Measurements from ENCODE around the gene CCR7. TPM values are rescaled to one million over a fixed set of nuclear protein-coding genes. Genes with fewer than 3 reads are reported as not detected.

CCR7 gene
- total RNA-seq, 2 donors from 2014 or later, result 311 to 371 TPM

DNA sequence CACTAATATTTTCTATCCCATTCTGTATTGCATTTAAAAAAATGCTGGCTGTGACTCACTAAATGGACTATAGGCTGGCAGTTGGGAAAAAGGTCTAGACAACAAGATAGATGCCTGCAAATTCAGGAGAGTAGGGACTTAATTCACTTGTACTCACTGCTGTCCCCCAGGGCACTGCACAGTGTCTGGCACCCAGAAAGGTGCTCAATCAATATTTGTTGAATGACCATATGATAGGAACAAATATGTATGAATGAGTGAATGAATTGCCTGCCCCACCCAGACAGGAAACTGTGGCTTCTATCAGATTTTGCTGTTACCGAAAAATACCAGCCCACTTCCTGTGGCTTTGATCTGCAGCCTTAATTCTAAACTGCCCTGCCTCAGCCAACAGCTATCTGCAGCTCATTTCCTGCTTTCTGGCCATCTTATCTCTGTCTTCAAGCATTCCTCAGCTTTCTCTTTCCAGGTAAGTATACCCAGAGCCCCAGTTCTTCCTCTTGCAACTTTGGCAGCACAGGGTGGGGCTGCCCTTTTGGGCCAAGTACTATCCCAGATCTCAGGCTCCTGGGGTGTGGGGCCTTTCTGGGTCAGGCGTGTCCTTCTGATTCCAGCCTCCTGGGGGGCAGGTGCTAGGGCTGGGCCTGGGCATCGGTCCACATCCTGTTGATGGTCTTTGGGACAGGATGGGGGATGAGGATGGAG, 48.5 kb downstream of the CCR7 start:
- peak overlapping the region; percentile 79 to 81 for H3K4me3 Mint-ChIP-seq
- H3K4me1 Mint-ChIP-seq (ENCODE audit: low read depth), result peaks cover 69% of the 10 kb centered on the region
- H3K27ac Mint-ChIP-seq, result peak overlapping the region; percentile 12
- peaks cover 4 to 8% of the 10 kb centered on the region in 2 donors for H3K36me3 Mint-ChIP-seq (ENCODE audit: insufficient read depth in 2 of 2)
- peaks cover 12% of the 10 kb centered on the region for H3K27me3 Mint-ChIP-seq (ENCODE audit: low read depth)
- H3K9me3 Mint-ChIP-seq, result peaks cover 0 to 2% of the 10 kb centered on the region in 2 donors
- DNase-seq (peak; percentile 68 to 74), ATAC-seq (replicated peaks in 1 of 2) (peak; percentile 86 to 87)

DNA sequence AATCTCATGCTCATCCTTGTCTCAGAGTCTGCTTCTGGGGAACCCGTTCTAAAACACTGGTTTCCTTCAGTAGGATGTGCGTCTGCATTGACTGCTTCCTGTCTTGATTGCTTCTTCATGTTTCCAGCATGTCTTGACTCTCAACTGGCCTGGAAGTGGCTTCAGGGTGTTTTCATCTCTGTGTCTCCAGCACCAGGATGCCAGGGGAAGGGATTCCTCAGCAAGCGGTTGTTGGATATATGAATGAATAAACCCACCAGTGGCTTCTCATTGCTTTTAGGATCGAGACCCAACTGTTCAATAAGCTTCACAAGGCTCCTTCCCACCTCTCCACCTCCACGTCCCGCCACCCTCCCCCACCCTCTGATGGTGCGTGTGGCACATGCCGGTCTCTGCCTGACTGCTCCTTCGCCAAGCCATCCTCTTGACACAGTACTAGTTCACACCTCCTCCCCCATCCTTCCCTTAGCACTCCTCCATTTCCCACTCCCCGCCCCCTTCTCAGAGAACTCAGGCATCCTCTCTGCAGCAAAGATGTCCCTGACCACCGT, 49.7 kb downstream of the CCR7 start:
- Mint-ChIP-seq H3K4me1 (ENCODE audit: low read depth) (peaks cover 59% of the 10 kb centered on the region), H3K9me3 (peaks cover 0 to 2% of the 10 kb centered on the region in 2 donors), H3K36me3 (ENCODE audit: insufficient read depth in 2 of 2) (peaks cover 4 to 8% of the 10 kb centered on the region in 2 donors), H3K27ac (no peak overlapping the region), H3K27me3 (ENCODE audit: low read depth) (peaks cover 12% of the 10 kb centered on the region), H3K4me3 (peak overlapping the region; percentile 79 to 81)
- DNase-seq (no peak), ATAC-seq (replicated peaks in 1 of 2) (peak in 1 of 2 donors; percentile 52)

DNA sequence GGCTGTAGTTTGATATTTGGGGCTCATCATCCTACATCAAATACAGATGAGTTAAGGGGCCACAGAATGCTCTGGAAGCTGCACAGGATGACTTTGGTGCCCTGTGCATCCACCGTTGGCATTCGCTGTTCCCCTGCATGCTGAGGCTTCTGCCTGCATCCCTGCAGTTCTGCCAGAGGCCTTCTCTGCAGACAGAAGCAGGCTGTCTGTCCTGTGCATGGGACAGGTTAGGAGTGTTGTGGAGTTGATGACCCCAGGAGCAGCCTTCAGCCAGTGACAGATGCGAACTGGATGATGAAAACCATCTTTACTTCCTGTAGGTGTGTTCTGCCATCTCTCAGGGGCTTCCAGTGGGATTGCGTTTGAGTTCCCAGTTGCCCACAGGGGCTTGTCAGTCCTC, 50.3 kb downstream of the CCR7 start:
- ATAC-seq (replicated peaks in 1 of 2) (no peak), DNase-seq (no peak)
- H3K4me3 Mint-ChIP-seq, result no peak overlapping the region
- H3K27me3 Mint-ChIP-seq (ENCODE audit: low read depth), result peaks cover 12% of the 10 kb centered on the region
- H3K4me1 Mint-ChIP-seq (ENCODE audit: low read depth), result peaks cover 59% of the 10 kb centered on the region
- H3K9me3 Mint-ChIP-seq, result peaks cover 0 to 2% of the 10 kb centered on the region in 2 donors
- no peak overlapping the region for H3K27ac Mint-ChIP-seq
- peaks cover 4 to 8% of the 10 kb centered on the region in 2 donors for H3K36me3 Mint-ChIP-seq (ENCODE audit: insufficient read depth in 2 of 2)

DNA sequence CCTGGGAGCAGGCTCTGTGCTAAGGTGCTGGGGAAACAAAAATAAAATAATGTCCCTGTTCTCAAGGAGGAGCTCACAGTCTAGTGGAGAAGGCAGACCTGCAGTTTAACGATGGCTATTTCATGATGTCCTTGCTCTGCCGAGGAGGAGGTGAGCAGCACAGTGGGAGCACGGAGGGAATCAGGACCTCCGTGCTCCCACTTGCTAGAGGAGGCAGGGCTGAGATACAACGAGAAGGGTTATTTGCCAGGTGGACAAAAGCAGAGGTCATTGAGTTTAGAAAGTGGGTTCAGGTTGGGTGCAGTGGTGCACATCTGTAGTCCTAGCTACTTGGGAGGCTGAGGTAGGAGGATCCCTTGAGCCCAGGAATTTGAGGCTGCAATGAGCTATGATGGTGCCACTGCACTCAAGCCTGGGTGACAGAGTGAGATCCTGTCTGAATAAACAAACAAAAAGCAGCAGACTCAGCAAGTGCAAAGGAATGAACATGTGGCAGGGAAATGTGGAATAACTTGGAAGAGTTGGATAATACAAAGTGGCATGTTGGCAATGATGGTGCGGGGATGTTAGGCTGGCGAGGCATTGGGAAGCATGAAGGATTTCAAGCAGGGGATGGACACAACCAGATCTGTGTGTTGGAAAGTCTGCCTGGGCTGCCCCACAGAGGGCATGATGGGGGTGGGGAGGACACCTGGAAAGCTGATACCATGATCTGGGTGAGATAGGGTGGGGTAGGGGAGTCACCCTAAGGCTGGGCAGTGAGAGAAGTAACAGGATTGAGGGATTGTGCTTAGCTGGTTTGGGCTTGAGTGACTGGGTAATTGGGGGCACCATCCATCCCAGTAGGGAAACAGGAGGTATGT, 51.0 kb downstream of the CCR7 start:
- Mint-ChIP-seq H3K4me1 (ENCODE audit: low read depth) (peaks cover 57% of the 10 kb centered on the region), H3K36me3 (ENCODE audit: insufficient read depth in 2 of 2) (peaks cover 4 to 8% of the 10 kb centered on the region in 2 donors), H3K9me3 (peaks cover 0 to 2% of the 10 kb centered on the region in 2 donors), H3K27me3 (ENCODE audit: low read depth) (peaks cover 12% of the 10 kb centered on the region), H3K4me3 (peak overlapping the region in 1 of 2 donors; percentile 5), H3K27ac (no peak overlapping the region)
- DNase-seq, result no peak
- no peak for ATAC-seq (replicated peaks in 1 of 2)

DNA sequence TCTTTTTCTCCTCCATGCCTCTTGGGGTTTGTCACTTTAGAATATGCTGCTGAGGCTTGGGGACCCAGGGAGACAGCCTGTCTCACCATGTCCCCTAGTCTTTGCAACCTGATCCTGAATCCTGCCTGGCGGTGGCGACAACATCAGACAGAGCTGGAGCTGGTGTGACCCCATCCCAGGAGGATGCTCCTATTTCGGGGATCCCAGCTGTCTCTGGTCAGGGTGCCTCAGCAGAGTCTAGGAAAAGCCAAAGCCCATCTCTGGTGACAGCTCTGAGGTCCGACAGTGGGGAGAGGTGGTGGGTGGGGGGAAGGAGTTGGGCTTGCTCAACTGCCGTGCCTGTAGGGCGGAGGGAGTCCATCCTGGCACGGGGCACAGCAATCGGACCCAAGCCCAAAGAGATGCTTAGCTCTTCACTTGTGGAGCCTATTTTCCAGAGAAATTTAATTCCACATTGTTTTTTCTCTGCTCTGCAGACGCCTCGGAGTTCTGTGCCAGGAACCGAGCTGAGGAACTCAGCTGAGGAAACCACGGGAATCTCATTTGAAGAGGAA, 53.5 kb downstream of the CCR7 start:
- H3K9me3 Mint-ChIP-seq, result no peaks in the 10 kb centered on the region
- ATAC-seq (replicated peaks in 1 of 2) (no peak), DNase-seq (no peak)
- H3K27me3 Mint-ChIP-seq (ENCODE audit: low read depth), result peaks cover 12% of the 10 kb centered on the region
- no peak overlapping the region for H3K27ac Mint-ChIP-seq
- H3K36me3 Mint-ChIP-seq (ENCODE audit: insufficient read depth in 2 of 2), result peaks cover 0 to 2% of the 10 kb centered on the region in 2 donors
- no peak overlapping the region for H3K4me3 Mint-ChIP-seq
- peaks cover 32% of the 10 kb centered on the region for H3K4me1 Mint-ChIP-seq (ENCODE audit: low read depth)

DNA sequence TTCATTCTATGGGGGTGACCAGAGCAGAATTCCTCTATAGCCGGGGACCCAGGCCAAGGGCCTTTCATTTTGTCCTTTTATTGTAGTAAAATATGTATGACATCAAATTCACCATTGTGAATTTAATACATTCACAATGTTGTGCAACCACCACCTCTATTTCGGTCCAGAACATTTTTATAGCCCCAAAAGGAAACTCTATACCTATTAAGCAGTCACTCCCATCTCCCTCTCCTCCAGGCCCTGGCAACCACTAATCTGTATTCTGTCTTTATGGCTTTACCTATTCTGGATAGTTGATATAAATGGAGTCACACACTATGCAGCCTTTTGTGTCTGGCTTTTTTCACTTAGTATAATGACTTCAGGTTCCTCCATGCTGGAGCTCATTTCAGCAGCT, 54.1 kb downstream of the CCR7 start:
- ATAC-seq (replicated peaks in 1 of 2) (no peak), DNase-seq (no peak)
- Mint-ChIP-seq H3K4me3 (no peak overlapping the region), H3K4me1 (ENCODE audit: low read depth) (peaks cover 30% of the 10 kb centered on the region), H3K27me3 (ENCODE audit: low read depth) (peaks cover 12% of the 10 kb centered on the region), H3K27ac (no peak overlapping the region), H3K9me3 (no peaks in the 10 kb centered on the region), H3K36me3 (ENCODE audit: insufficient read depth in 2 of 2) (peaks cover 0 to 2% of the 10 kb centered on the region in 2 donors)

DNA sequence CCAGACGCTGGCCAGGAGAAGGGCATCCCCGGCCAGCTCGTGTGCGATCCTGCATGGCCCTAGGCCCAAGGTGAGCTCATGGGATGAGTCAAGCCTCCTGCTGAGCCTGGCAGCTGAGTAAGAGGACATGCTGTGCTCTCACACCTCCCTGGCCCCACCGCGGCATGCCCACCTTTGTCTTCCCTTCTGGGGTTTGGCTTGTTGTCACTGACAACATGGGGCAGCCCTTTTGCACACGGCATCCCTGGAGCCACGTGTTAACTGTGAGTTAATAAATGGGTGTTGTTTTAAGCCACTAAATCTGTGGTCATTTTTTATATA, 55.0 kb downstream of the CCR7 start:
- Mint-ChIP-seq H3K4me3 (no peak overlapping the region), H3K9me3 (no peaks in the 10 kb centered on the region), H3K36me3 (ENCODE audit: insufficient read depth in 2 of 2) (peaks cover 0 to 2% of the 10 kb centered on the region in 2 donors), H3K27me3 (ENCODE audit: low read depth) (peaks cover 12% of the 10 kb centered on the region), H3K27ac (no peak overlapping the region), H3K4me1 (ENCODE audit: low read depth) (peaks cover 25% of the 10 kb centered on the region)
- no peak for ATAC-seq (replicated peaks in 1 of 2)
- no peak for DNase-seq

DNA sequence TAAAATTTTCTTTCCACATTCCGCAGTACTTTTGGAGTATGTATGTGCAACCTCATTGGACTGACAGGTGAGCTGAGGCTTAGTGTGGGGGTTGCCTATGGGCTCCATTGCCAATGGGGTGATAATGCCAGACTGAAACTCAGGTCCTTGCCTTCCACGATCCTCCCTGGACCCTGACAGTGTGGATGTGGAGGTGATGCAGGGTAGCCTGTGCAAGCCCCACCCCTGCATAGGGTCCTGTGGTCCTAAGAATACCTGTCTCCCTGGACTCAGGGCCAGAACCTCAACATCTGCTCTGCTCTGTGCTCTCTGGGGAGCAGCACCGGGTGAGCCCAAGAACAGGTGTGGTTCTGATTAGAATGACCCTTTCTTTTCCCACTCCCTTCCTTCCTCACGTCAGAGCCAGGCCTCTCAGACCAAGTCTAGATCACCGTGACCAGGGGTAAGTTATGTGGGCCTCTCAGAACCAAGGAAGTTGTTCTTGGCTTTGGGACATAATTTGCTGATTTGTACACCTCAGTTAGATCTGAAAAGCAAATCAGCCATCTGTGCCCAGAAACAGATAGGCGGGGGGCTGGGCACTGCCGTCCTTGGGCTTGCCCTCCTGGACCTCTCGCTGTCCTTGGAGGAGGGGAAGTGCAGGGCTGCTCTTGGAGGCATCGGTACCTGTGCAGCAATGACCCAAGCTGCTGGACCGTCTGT, 55.5 kb downstream of the CCR7 start:
- no peak overlapping the region for H3K4me3 Mint-ChIP-seq
- no peak overlapping the region for H3K27ac Mint-ChIP-seq
- peaks cover 12% of the 10 kb centered on the region for H3K27me3 Mint-ChIP-seq (ENCODE audit: low read depth)
- peaks cover 0 to 2% of the 10 kb centered on the region in 2 donors for H3K36me3 Mint-ChIP-seq (ENCODE audit: insufficient read depth in 2 of 2)
- DNase-seq, result no peak
- peaks cover 22% of the 10 kb centered on the region for H3K4me1 Mint-ChIP-seq (ENCODE audit: low read depth)
- no peak for ATAC-seq (replicated peaks in 1 of 2)
- H3K9me3 Mint-ChIP-seq, result no peaks in the 10 kb centered on the region

DNA sequence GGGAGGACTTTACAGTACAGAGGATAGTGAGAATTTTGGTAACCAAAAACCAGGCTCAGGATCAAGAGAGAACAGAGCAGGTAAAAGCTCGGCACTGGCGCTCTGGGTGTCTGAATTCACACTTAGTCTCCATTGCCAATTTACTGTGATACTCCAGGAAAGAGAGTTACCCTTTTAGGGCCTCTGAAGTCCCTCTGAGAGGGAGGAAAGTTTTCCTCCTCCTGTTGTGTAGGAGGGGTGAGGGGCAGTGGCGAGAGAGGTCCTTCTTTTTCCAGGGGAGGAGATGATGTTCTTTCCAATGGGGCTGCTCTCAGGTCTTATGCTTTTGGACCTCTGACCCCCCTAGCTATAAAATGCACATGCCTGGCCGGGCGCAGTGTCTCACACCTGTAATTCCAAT, 58.5 kb downstream of the CCR7 start:
- H3K36me3 Mint-ChIP-seq (ENCODE audit: insufficient read depth in 2 of 2), result no peaks in the 10 kb centered on the region
- H3K4me1 Mint-ChIP-seq (ENCODE audit: low read depth), result peaks cover 9% of the 10 kb centered on the region
- H3K27me3 Mint-ChIP-seq (ENCODE audit: low read depth), result no peaks in the 10 kb centered on the region
- DNase-seq, result no peak
- H3K27ac Mint-ChIP-seq, result no peak overlapping the region
- no peak for ATAC-seq (replicated peaks in 1 of 2)
- no peak overlapping the region for H3K4me3 Mint-ChIP-seq
- H3K9me3 Mint-ChIP-seq, result no peaks in the 10 kb centered on the region

Other genes starting within 250 kb of the CCR7 start
- gene GJD3, start 200.7 kb downstream of the CCR7 start, total RNA-seq, result not detected
- gene TOP2A, start 147.6 kb downstream of the CCR7 start, total RNA-seq, result 100 to 1,000 TPM; 324 to 425 TPM
- gene IGFBP4, start 122.0 kb downstream of the CCR7 start, total RNA-seq, result 10 to 100 TPM; 47.1 to 58.4 TPM
- 10 to 100 TPM in 1 of 2 donors, 1 to 10 TPM in 1; 9.9 to 10.6 TPM for gene TNS4, start 63.8 kb downstream of the CCR7 start, total RNA-seq
- 100 to 1,000 TPM in 1 of 2 donors, 10 to 100 TPM in 1; 98.1 to 114 TPM for gene SMARCE1, start 82.3 kb upstream of the CCR7 start, total RNA-seq
- gene KRT222, start 99.7 kb upstream of the CCR7 start, total RNA-seq, result not detected
- not detected for gene KRT24, start 138.3 kb upstream of the CCR7 start, total RNA-seq
- not detected for gene KRT25, start 189.9 kb upstream of the CCR7 start, total RNA-seq
- gene KRT26, start 206.7 kb upstream of the CCR7 start, total RNA-seq, result not detected
- gene KRT27, start 217.1 kb upstream of the CCR7 start, total RNA-seq, result not detected
- not detected for gene KRT28, start 234.5 kb upstream of the CCR7 start, total RNA-seq

Measured in activated T-cell treated with anti-CD3 and anti-CD28 coated beads, Interleukin-2, amount 50 U/mL, for 72 hours (primary cell).